GM12801 (cell line): Measurements from ENCODE around the gene ZNF665.

Experiments
- TF ChIP-seq, protein P1 (sequence below): IDR thresholded peaks from one replicate; pipeline ENCODE4 v1.5.1; 2011; ENCODE audit warnings: control low read depth; ENCODE audit not compliant: insufficient read length; ENCODE audit errors: extremely low read depth

ZNF665 gene

DNA sequence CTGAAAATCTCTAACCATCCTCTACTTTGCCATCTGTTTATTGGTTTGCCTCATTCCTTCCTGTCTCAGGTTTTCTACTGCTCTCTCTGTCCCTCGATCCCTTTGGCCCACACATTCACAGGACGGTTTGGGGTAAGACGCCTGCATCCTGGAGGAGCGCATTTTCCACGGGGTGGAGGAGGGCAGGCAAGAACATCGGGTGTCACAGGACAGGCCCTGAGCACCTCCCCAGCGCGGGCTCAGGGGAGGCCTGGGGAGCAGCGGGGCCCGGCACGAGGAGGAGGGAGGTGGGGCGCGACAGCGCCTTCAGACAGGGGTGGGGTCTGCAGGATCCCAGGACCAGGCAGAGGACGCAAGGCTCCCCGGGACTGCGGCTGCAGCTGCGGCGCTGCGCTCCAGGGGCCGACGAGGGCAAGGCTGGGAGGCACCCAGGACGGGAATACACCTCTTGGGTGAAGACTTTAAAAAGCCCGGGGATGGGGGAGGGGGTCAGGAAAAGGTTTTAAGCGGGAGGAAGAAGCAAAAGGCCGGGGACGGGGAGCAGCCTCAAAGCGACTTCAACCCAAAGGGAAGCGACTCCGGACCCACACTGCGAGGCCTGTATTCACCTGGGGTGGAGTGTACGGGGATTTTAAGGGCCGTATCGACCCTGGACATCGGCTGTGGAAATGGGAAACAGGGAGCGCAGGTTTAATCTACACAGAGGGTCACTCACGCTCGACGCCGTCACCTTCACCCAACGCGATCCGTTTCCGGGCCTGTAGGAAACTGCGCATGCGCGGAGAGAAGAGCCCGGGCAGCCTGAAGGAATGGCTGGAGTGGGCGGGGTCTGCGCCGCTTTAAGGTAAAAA, 60.8 kb downstream of the ZNF665 start, which contains the start of gene ZNF415:
ZNF415 (minus strand) TSS at position 770 of the 851 bp plus-strand sequence. CDS start 10,234 bp downstream, outside the sequence.
- TF ChIP-seq, protein P1, sequence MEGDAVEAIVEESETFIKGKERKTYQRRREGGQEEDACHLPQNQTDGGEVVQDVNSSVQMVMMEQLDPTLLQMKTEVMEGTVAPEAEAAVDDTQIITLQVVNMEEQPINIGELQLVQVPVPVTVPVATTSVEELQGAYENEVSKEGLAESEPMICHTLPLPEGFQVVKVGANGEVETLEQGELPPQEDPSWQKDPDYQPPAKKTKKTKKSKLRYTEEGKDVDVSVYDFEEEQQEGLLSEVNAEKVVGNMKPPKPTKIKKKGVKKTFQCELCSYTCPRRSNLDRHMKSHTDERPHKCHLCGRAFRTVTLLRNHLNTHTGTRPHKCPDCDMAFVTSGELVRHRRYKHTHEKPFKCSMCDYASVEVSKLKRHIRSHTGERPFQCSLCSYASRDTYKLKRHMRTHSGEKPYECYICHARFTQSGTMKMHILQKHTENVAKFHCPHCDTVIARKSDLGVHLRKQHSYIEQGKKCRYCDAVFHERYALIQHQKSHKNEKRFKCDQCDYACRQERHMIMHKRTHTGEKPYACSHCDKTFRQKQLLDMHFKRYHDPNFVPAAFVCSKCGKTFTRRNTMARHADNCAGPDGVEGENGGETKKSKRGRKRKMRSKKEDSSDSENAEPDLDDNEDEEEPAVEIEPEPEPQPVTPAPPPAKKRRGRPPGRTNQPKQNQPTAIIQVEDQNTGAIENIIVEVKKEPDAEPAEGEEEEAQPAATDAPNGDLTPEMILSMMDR = no peak

GRCh38 chr19:53131727-53132126, 61.4 kb downstream of the ZNF665 start:
- TF ChIP-seq, protein P1 = no peak

DNA sequence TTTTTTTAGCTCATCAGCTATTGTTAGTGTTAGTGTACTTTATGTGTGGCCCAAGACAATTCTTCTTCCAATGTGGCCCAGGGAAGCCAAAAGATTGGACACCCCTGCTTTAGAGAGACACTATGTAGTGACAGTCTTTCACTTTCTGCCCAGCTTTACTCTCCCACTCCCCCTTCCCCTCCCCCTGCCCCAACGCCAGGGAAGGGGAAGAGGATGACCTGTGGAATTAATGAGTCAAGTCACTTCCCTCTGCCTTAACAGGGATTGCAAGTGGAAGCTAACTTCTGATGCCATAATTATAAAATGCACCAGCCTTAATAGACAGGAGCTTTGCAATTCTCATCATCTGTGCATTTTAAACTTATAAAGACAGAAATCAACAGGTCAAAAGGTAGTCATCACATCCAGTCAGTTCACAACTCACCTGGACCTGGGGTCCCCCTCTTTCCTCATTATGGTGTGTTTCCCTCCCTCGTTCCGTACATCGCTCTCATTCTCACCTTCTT, 62.0 kb downstream of the ZNF665 start:
- TF ChIP-seq, protein P1 = no peak

GRCh38 chr19:53130506-53130905, 62.7 kb downstream of the ZNF665 start:
- TF ChIP-seq, protein P1 = no peak

DNA sequence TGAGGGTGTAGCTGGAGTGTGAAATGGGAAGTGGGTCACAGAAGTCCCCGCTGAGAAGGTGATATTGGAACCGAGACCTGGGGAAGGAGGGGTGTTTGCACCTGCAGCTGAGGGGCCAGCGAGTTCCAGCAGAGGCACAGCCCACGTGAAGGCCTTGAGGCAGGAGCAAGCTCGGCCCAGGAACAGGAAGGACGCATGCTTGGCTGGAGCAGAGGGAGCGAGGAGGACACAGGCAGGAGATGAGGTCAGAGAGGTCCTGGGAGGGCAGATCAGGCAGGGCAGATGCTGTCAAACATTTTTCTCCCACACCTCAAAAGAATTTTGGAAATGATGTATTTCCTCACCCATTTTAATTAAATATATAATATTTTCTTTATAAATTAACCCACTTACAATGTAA, 69.8 kb downstream of the ZNF665 start:
- TF ChIP-seq, protein P1 = no peak
